ENCODE data around the gene SRGAP2B. TPM values are rescaled to one million over a fixed set of nuclear protein-coding genes. Genes with fewer than 3 reads are reported as not detected.
"Not testable (repeated sequence)": the region's sequence is repeated elsewhere in the genome, so short reads cannot be mapped to it uniquely, and the experiment has no call there.

SRGAP2B gene
- total and polyA plus RNA-seq, 2 donors from 2014 or later, result 9.3 to 38.4 TPM

- H3K36me3 ChIP-seq (ENCODE audit: control insufficient read depth in 2 of 3, insufficient read depth in 3 of 3, low read length in 3 of 3), result not testable (repeated sequence)
These were observed 78.7 kb downstream of the SRGAP2B start for GRCh38 chr1:145016492-145016862.

GRCh38 chr1:145015744-145016491 lies 79.2 kb downstream of the SRGAP2B start:
- H3K27me3 ChIP-seq (ENCODE audit: control insufficient read depth, insufficient read depth, low read length); H3K9me3 ChIP-seq (ENCODE audit: control insufficient read depth in 2 of 3, insufficient read depth in 1 of 3, low read length in 3 of 3); H3K36me3 ChIP-seq (ENCODE audit: control insufficient read depth in 2 of 3, insufficient read depth in 3 of 3, low read length in 3 of 3); H3K4me3 ChIP-seq (ENCODE audit: low read length in 3 of 3); intact Hi-C loops (cut with DNase I); H3K4me1 ChIP-seq (ENCODE audit: control insufficient read depth in 2 of 3, insufficient read depth in 2 of 3, low read depth in 1 of 3, low read length in 3 of 3); FAIRE-seq; DNase-seq; H3K9ac ChIP-seq (ENCODE audit: low read length in 3 of 3); H3K27ac ChIP-seq (ENCODE audit: low read depth in 2 of 2, low read length in 2 of 2): not testable (repeated sequence)

More at GRCh38 chr1:145016492-145016862, 78.7 kb downstream of the SRGAP2B start:
- H3K4me3 ChIP-seq (ENCODE audit: low read length in 3 of 3); H3K27ac ChIP-seq (ENCODE audit: low read depth in 2 of 2, low read length in 2 of 2); H3K9ac ChIP-seq (ENCODE audit: low read length in 3 of 3); intact Hi-C loops (cut with DNase I); H3K9me3 ChIP-seq (ENCODE audit: control insufficient read depth in 2 of 3, insufficient read depth in 1 of 3, low read length in 3 of 3); DNase-seq; H3K4me1 ChIP-seq (ENCODE audit: control insufficient read depth in 2 of 3, insufficient read depth in 2 of 3, low read depth in 1 of 3, low read length in 3 of 3); FAIRE-seq; H3K27me3 ChIP-seq (ENCODE audit: control insufficient read depth, insufficient read depth, low read length): not testable (repeated sequence)

GRCh38 chr1:145013353-145013752 lies 81.8 kb downstream of the SRGAP2B start:
- DNase-seq; H3K9ac ChIP-seq (ENCODE audit: low read length in 3 of 3); H3K4me1 ChIP-seq (ENCODE audit: control insufficient read depth in 2 of 3, insufficient read depth in 2 of 3, low read depth in 1 of 3, low read length in 3 of 3); H3K36me3 ChIP-seq (ENCODE audit: control insufficient read depth in 2 of 3, insufficient read depth in 3 of 3, low read length in 3 of 3); H3K27ac ChIP-seq (ENCODE audit: low read depth in 2 of 2, low read length in 2 of 2); H3K4me3 ChIP-seq (ENCODE audit: low read length in 3 of 3); H3K27me3 ChIP-seq (ENCODE audit: control insufficient read depth, insufficient read depth, low read length); FAIRE-seq; intact Hi-C loops (cut with DNase I); H3K9me3 ChIP-seq (ENCODE audit: control insufficient read depth in 2 of 3, insufficient read depth in 1 of 3, low read length in 3 of 3): not testable (repeated sequence)

- H3K36me3 ChIP-seq (ENCODE audit: control insufficient read depth in 2 of 3, insufficient read depth in 3 of 3, low read length in 3 of 3); H3K9ac ChIP-seq (ENCODE audit: low read length in 3 of 3); H3K9me3 ChIP-seq (ENCODE audit: control insufficient read depth in 2 of 3, insufficient read depth in 1 of 3, low read length in 3 of 3); H3K27me3 ChIP-seq (ENCODE audit: control insufficient read depth, insufficient read depth, low read length); FAIRE-seq; DNase-seq; H3K27ac ChIP-seq (ENCODE audit: low read depth in 2 of 2, low read length in 2 of 2); H3K4me3 ChIP-seq (ENCODE audit: low read length in 3 of 3); H3K4me1 ChIP-seq (ENCODE audit: control insufficient read depth in 2 of 3, insufficient read depth in 2 of 3, low read depth in 1 of 3, low read length in 3 of 3); intact Hi-C loops (cut with DNase I): not testable (repeated sequence)
These were observed 83.3 kb downstream of the SRGAP2B start for GRCh38 chr1:145011811-145012210.

GRCh38 chr1:145010580-145010979 lies 84.5 kb downstream of the SRGAP2B start:
- H3K9me3 ChIP-seq (ENCODE audit: control insufficient read depth in 2 of 3, insufficient read depth in 1 of 3, low read length in 3 of 3); H3K4me3 ChIP-seq (ENCODE audit: low read length in 3 of 3); H3K27ac ChIP-seq (ENCODE audit: low read depth in 2 of 2, low read length in 2 of 2); intact Hi-C loops (cut with DNase I); DNase-seq; H3K27me3 ChIP-seq (ENCODE audit: control insufficient read depth, insufficient read depth, low read length); H3K4me1 ChIP-seq (ENCODE audit: control insufficient read depth in 2 of 3, insufficient read depth in 2 of 3, low read depth in 1 of 3, low read length in 3 of 3); FAIRE-seq; H3K9ac ChIP-seq (ENCODE audit: low read length in 3 of 3); H3K36me3 ChIP-seq (ENCODE audit: control insufficient read depth in 2 of 3, insufficient read depth in 3 of 3, low read length in 3 of 3): not testable (repeated sequence)

- intact Hi-C loops (cut with DNase I); H3K36me3 ChIP-seq (ENCODE audit: control insufficient read depth in 2 of 3, insufficient read depth in 3 of 3, low read length in 3 of 3); H3K27me3 ChIP-seq (ENCODE audit: control insufficient read depth, insufficient read depth, low read length); H3K4me3 ChIP-seq (ENCODE audit: low read length in 3 of 3); H3K9me3 ChIP-seq (ENCODE audit: control insufficient read depth in 2 of 3, insufficient read depth in 1 of 3, low read length in 3 of 3); H3K27ac ChIP-seq (ENCODE audit: low read depth in 2 of 2, low read length in 2 of 2); FAIRE-seq; H3K9ac ChIP-seq (ENCODE audit: low read length in 3 of 3); DNase-seq; H3K4me1 ChIP-seq (ENCODE audit: control insufficient read depth in 2 of 3, insufficient read depth in 2 of 3, low read depth in 1 of 3, low read length in 3 of 3): not testable (repeated sequence)
These were observed 85.2 kb downstream of the SRGAP2B start for GRCh38 chr1:145009928-145010327.

GRCh38 chr1:145008388-145008787 lies 86.7 kb downstream of the SRGAP2B start:
- H3K36me3 ChIP-seq (ENCODE audit: control insufficient read depth in 2 of 3, insufficient read depth in 3 of 3, low read length in 3 of 3); H3K9me3 ChIP-seq (ENCODE audit: control insufficient read depth in 2 of 3, insufficient read depth in 1 of 3, low read length in 3 of 3); FAIRE-seq; H3K4me1 ChIP-seq (ENCODE audit: control insufficient read depth in 2 of 3, insufficient read depth in 2 of 3, low read depth in 1 of 3, low read length in 3 of 3); DNase-seq; H3K9ac ChIP-seq (ENCODE audit: low read length in 3 of 3); intact Hi-C loops (cut with DNase I); H3K27me3 ChIP-seq (ENCODE audit: control insufficient read depth, insufficient read depth, low read length); H3K4me3 ChIP-seq (ENCODE audit: low read length in 3 of 3); H3K27ac ChIP-seq (ENCODE audit: low read depth in 2 of 2, low read length in 2 of 2): not testable (repeated sequence)

- H3K9me3 ChIP-seq (ENCODE audit: control insufficient read depth in 2 of 3, insufficient read depth in 1 of 3, low read length in 3 of 3); intact Hi-C loops (cut with DNase I); H3K36me3 ChIP-seq (ENCODE audit: control insufficient read depth in 2 of 3, insufficient read depth in 3 of 3, low read length in 3 of 3); H3K4me3 ChIP-seq (ENCODE audit: low read length in 3 of 3); DNase-seq; H3K4me1 ChIP-seq (ENCODE audit: control insufficient read depth in 2 of 3, insufficient read depth in 2 of 3, low read depth in 1 of 3, low read length in 3 of 3); H3K9ac ChIP-seq (ENCODE audit: low read length in 3 of 3); FAIRE-seq; H3K27me3 ChIP-seq (ENCODE audit: control insufficient read depth, insufficient read depth, low read length); H3K27ac ChIP-seq (ENCODE audit: low read depth in 2 of 2, low read length in 2 of 2): not testable (repeated sequence)
These were observed 90.0 kb downstream of the SRGAP2B start for GRCh38 chr1:145005142-145005541.

Measured in kidney (tissue), 11 donors.